ENCODE data around the gene ESRP2.

- no peak for TF ChIP-seq PHB2 (IDR thresholded peaks at IDR 0.05; ENCODE audit: low read depth)
- no peak for TF ChIP-seq CTCF (IDR thresholded peaks at IDR 0.05 in 2 of 3, conservative IDR thresholded peaks at IDR 0.05 in 1 of 3; ENCODE audit: insufficient read depth in 2 of 3, low read depth in 1 of 3, low read length in 3 of 3)
- no peak for TF ChIP-seq SMAD3 (CRISPR knock-in tag; conservative IDR thresholded peaks at IDR 0.05)
- no peak for TF ChIP-seq E4F1 (CRISPR knock-in tag; IDR thresholded peaks at IDR 0.05; ENCODE audit: borderline replicate concordance)
- no peak for TF ChIP-seq EZH2 (IDR thresholded peaks at IDR 0.05; ENCODE audit: borderline replicate concordance, low read depth, low read length)
- TF ChIP-seq KLF16 (IDR thresholded peaks at IDR 0.05) = no peak
- TF ChIP-seq BHLHE40 (IDR thresholded peaks at IDR 0.05; ENCODE audit: low read length) = no peak
- no peak for TF ChIP-seq DACH1 (IDR thresholded peaks at IDR 0.05; ENCODE audit: partially characterized antibody)
- TF ChIP-seq RB1 (IDR thresholded peaks at IDR 0.05; ENCODE audit: low read depth) = no peak
- TF ChIP-seq ARID1B (IDR thresholded peaks at IDR 0.05) = no peak
- TF ChIP-seq SOX6 (IDR thresholded peaks at IDR 0.05) = no peak
- TF ChIP-seq RCOR1 (IDR thresholded peaks at IDR 0.05; ENCODE audit: borderline replicate concordance in 1 of 2, low read depth in 2 of 2, low read length in 2 of 2) = no peak
- no peak for TF ChIP-seq IRF2 (CRISPR knock-in tag; IDR thresholded peaks at IDR 0.05)
Observed at GRCh38 chr16:68272507-68273209, 36.7 kb upstream of the ESRP2 start.

Measured in K562 (cell line).